HCT116 (cell line): Measurements from ENCODE around the gene SLC12A7. TPM values are rescaled to one million over a fixed set of nuclear protein-coding genes. Genes with fewer than 3 reads are reported as not detected.

Experiments
- ATAC-seq: fragments of 200-7000 bp; cut with Tn5 transposase; 2 replicates; pipeline ENCODE4 v1.9.1; 2020; ENCODE audit warnings: mild to moderate bottlenecking, moderate library complexity
- BruUV-seq: library from RNA; stranded (reverse); fragments of 400-500 nt; replicated peaks from 2 replicates; lab custom pipeline; 2021; lab: Mats Ljungman, UMichigan
- CTCF ChIA-PET: fragments of 300-600 bp; sonication (Branson Sonifier 250); formaldehyde crosslinking; loops from one replicate; lab custom pipeline; 2021; ENCODE audit warnings: antibody characterized with exemption; lab: Charles Lee
- POLR2A ChIA-PET: fragments of 300-600, 350-600 bp; sonication (Branson Sonifier 250); formaldehyde crosslinking; loops from one replicate; lab custom pipeline; 2021; ENCODE audit warnings: antibody characterized with exemption; lab: Charles Lee
- RAD21 ChIA-PET, 2 experiments: fragments of 300-600 bp; sonication (Branson Sonifier 250); formaldehyde crosslinking; loops; one replicate each; lab custom pipeline; 2023; ENCODE audit warnings: low total read pairs in 2 of 2; ENCODE audit not compliant: uncharacterized antibody in 2 of 2, unreplicated experiment in 2 of 2, low non-redundant PET in 1 of 2; lab: Charles Lee
- DNase-seq: peaks from one replicate; pipeline ENCODE4 v3.0.0-alpha.2; 2010; ENCODE audit warnings: low read depth, low spot score
- H2AFZ ChIP-seq: fragments of 200-600 bp; shearing (Covaris generic), sonication (generic); 2 replicates; pipeline ENCODE4 v1.6.1; 2017; ENCODE audit warnings: low read depth, mixed run types, mixed read lengths, antibody characterized with exemption, low read length; ENCODE audit not compliant: poor library complexity, severe bottlenecking
- H3K27ac ChIP-seq: 2 replicates; pipeline ENCODE4 v1.5.1; 2012; ENCODE audit warnings: low read depth, low read length
- H3K27me3 ChIP-seq: fragments of 200-600 bp; sonication (generic); 2 replicates; pipeline ENCODE4 v1.6.1; 2016; ENCODE audit warnings: mixed run types, low read length, mixed read lengths; ENCODE audit not compliant: insufficient read depth
- H3K36me3 ChIP-seq, 2 experiments: fragments of 200-500 bp in 1 of 2; fragments of 200-600 bp in 1 of 2; sonication (Bioruptor generic) in 1 of 2; sonication (generic) in 1 of 2; 2 replicates each; pipeline versions ENCODE4 v1.5.1 to v1.6.1; 2014 to 2016; ENCODE audit warnings: low read length in 2 of 2, inconsistent platforms in 1 of 2, mixed read lengths in 1 of 2, mixed run types in 1 of 2; ENCODE audit not compliant: insufficient read depth in 2 of 2, control insufficient read depth in 1 of 2
- H3K4me1 ChIP-seq, 2 experiments: fragments of 200-600 bp in 1 of 2; sonication (generic) in 1 of 2; 2 replicates each; pipeline versions ENCODE4 v1.5.1 to v1.6.1; 2012 to 2017; ENCODE audit warnings: low read length in 2 of 2, inconsistent platforms in 1 of 2, mild to moderate bottlenecking in 1 of 2, mixed read lengths in 1 of 2, mixed run types in 1 of 2, moderate library complexity in 1 of 2; ENCODE audit not compliant: insufficient read depth in 2 of 2, control insufficient read depth in 1 of 2
- H3K4me2 ChIP-seq: fragments of 200-600 bp; sonication (generic); 2 replicates; pipeline ENCODE4 v1.6.1; 2017; ENCODE audit warnings: mixed run types, low read length, mixed read lengths
- H3K4me3 ChIP-seq, 2 experiments: fragments of 200-600 bp in 1 of 2; sonication (generic) in 1 of 2; replicated peaks in 1 of 2; 2 replicates each; pipeline ENCODE4 v1.5.1; 2011 to 2016; ENCODE audit warnings: low read length in 2 of 2, control low read depth in 1 of 2, low read depth in 1 of 2, mild to moderate bottlenecking in 1 of 2, mixed read lengths in 1 of 2, mixed run types in 1 of 2
- H3K79me2 ChIP-seq: fragments of 200-600 bp; sonication (generic); 2 replicates; pipeline ENCODE4 v1.6.1; 2017; ENCODE audit warnings: mild to moderate bottlenecking, mixed run types, low read length, moderate library complexity, mixed read lengths; ENCODE audit not compliant: insufficient read depth
- H3K9ac ChIP-seq: fragments of 200-600 bp; sonication (generic); 2 replicates; pipeline ENCODE4 v1.6.1; 2016; ENCODE audit warnings: low read length, mixed read lengths
- H3K9me2 ChIP-seq: fragments of 200-600 bp; sonication (generic), shearing (Covaris generic); 2 replicates; pipeline ENCODE4 v1.6.1; 2017; ENCODE audit warnings: mixed run types, mild to moderate bottlenecking, moderate library complexity; ENCODE audit not compliant: insufficient read depth
- H3K9me3 ChIP-seq, 2 experiments: fragments of 200-500 bp in 1 of 2; fragments of 200-600 bp in 1 of 2; sonication (Bioruptor generic) in 1 of 2; sonication (generic) in 1 of 2; 2 replicates each; pipeline ENCODE4 v1.6.1; 2014 to 2017; ENCODE audit warnings: low read length in 2 of 2, mixed read lengths in 2 of 2, inconsistent platforms in 1 of 2, low read depth in 1 of 2, mild to moderate bottlenecking in 1 of 2, mixed run types in 1 of 2, moderate library complexity in 1 of 2; ENCODE audit not compliant: control insufficient read depth in 1 of 2, insufficient read depth in 1 of 2
- H4K20me1 ChIP-seq: fragments of 200-600 bp; sonication (generic), shearing (Covaris generic); 2 replicates; pipeline ENCODE4 v1.6.1; 2017; ENCODE audit warnings: mixed run types, mild to moderate bottlenecking, moderate library complexity; ENCODE audit not compliant: insufficient read depth
- EGR1 ChIP-seq: IDR thresholded peaks from 2 replicates; pipeline ENCODE4 v1.6.1; 2012; ENCODE audit warnings: low read depth
- EZH2phosphoT487 ChIP-seq: fragments of 200-600 bp; IDR thresholded peaks from 2 replicates; pipeline ENCODE4 v1.6.1; 2018; ENCODE audit warnings: antibody characterized with exemption, borderline replicate concordance
- FOSL1 ChIP-seq: IDR thresholded peaks from 2 replicates; pipeline ENCODE4 v1.6.1; 2012; ENCODE audit warnings: low read depth
- REST ChIP-seq: IDR thresholded peaks from 2 replicates; pipeline ENCODE4 v1.6.1; 2012; ENCODE audit warnings: low read depth
- ZBTB33 ChIP-seq: IDR thresholded peaks from 2 replicates; pipeline ENCODE4 v1.6.1; 2011; ENCODE audit warnings: mild to moderate bottlenecking, low read length, moderate library complexity; ENCODE audit not compliant: insufficient replicate concordance; ENCODE audit errors: extremely low read depth
- ZFX ChIP-seq: fragments of 450-650 bp; IDR thresholded peaks from 2 replicates; pipeline ENCODE4 v1.6.1; 2017
- intact Hi-C: fragments of 100-400 bp; cut with micrococcal nuclease; formaldehyde crosslinking; loops from 2 replicates; pipeline ENCODE4 v1.10.0; 2022
- total RNA-seq: library from RNA; stranded (reverse); gene quantifications from one replicate; pipeline ENCODE4 v1.2.1, GENCODE V29; 2021; ENCODE audit not compliant: unreplicated experiment

Gene SLC12A7
- total RNA-seq, 1 experiment from 2014 or later, result 29.6 TPM

GRCh38 chr5:1060535-1060981 is 51.3 kb downstream of the SLC12A7 start:
- BruUV-seq, result no TSS peak
- no peaks in the 10 kb centered on the region for H3K9me3 ChIP-seq
- ATAC-seq, result no peak

More at GRCh38 chr5:1060535-1060981, 51.3 kb downstream of the SLC12A7 start:
- TF ChIP-seq ZFX, result no peak
- TF ChIP-seq FOSL1, result no peak
- no peak for TF ChIP-seq EZH2phosphoT487
- no peak for TF ChIP-seq EGR1
- no peak for TF ChIP-seq ZBTB33
- no peak for TF ChIP-seq REST
- H3K36me3 ChIP-seq, result no peaks in the 10 kb centered on the region; a peak in 2 of 4 replicates
- H3K9me2 ChIP-seq, result no peaks in the 10 kb centered on the region
- ChIA-PET RAD21 (no interaction called here), POLR2A (no interaction called here), CTCF (no interaction called here)
- DNase-seq, result no peak
- no peak overlapping the region for H2AFZ ChIP-seq
- no peaks in the 10 kb centered on the region for H3K79me2 ChIP-seq
- intact Hi-C loops, result no loop called here
- no peaks in the 10 kb centered on the region for H3K27me3 ChIP-seq
- no peak overlapping the region for H3K27ac ChIP-seq
- H4K20me1 ChIP-seq, result no peaks in the 10 kb centered on the region
- no peak overlapping the region for H3K9ac ChIP-seq
- H3K4me1 ChIP-seq, result no peaks in the 10 kb centered on the region
- no peak overlapping the region for H3K4me3 ChIP-seq
- no peak overlapping the region for H3K4me2 ChIP-seq
